HG03565 (cell line): Measurements from ENCODE around the gene CELA3A.
"Not testable (repeated sequence)": the region's sequence is repeated elsewhere in the genome, so short reads cannot be mapped to it uniquely, and the experiment has no call there.

Experiments
- ATAC-seq: cut with Tn5 transposase; IDR thresholded peaks from one replicate; pipeline ENCODE4 v1.9.1; 2021; ENCODE audit warnings: mild to moderate bottlenecking, moderate library complexity; ENCODE audit not compliant: unreplicated experiment

CELA3A gene

GRCh38 chr1:22001409-22001808 lies at the start of gene CELA3A:
TSS of gene CELA3A (plus strand) at chr1:22001657. CDS start at chr1:22001675, 18 bp downstream.
- ATAC-seq: no peak

- no peak for ATAC-seq
These were observed 48.5 kb upstream of the CELA3A start for GRCh38 chr1:21952786-21953520.

GRCh38 chr1:21955058-21955457 lies 46.4 kb upstream of the CELA3A start:
- no peak for ATAC-seq

GRCh38 chr1:21955501-21956281 lies 45.8 kb upstream of the CELA3A start:
- ATAC-seq: no peak

GRCh38 chr1:21956720-21957552 lies 44.5 kb upstream of the CELA3A start:
- no peak for ATAC-seq

GRCh38 chr1:21961337-21961736 lies 40.1 kb upstream of the CELA3A start:
- no peak for ATAC-seq

GRCh38 chr1:21961799-21962198 lies 39.7 kb upstream of the CELA3A start:
- ATAC-seq: no peak

GRCh38 chr1:21963477-21964217 lies 37.8 kb upstream of the CELA3A start:
- ATAC-seq: no peak

- ATAC-seq: no peak
These were observed 35.0 kb upstream of the CELA3A start for GRCh38 chr1:21966247-21967000.

- not testable (repeated sequence) for ATAC-seq
These were observed 34.2 kb upstream of the CELA3A start for GRCh38 chr1:21967216-21967615.

- ATAC-seq: not testable (repeated sequence)
These were observed 32.4 kb upstream of the CELA3A start for GRCh38 chr1:21969066-21969465.

- not testable (repeated sequence) for ATAC-seq
These were observed 30.9 kb upstream of the CELA3A start for GRCh38 chr1:21970523-21970922.

- not testable (repeated sequence) for ATAC-seq
These were observed 28.4 kb upstream of the CELA3A start for GRCh38 chr1:21972973-21973441.

- not testable (repeated sequence) for ATAC-seq
These were observed 27.5 kb upstream of the CELA3A start for GRCh38 chr1:21973948-21974347.

GRCh38 chr1:21974699-21975098 lies 26.8 kb upstream of the CELA3A start:
- not testable (repeated sequence) for ATAC-seq

- ATAC-seq: not testable (repeated sequence)
These were observed 26.2 kb upstream of the CELA3A start for GRCh38 chr1:21975296-21975695.

- not testable (repeated sequence) for ATAC-seq
These were observed 24.7 kb upstream of the CELA3A start, which contains the start of gene CELA3B for GRCh38 chr1:21976703-21977239. TSS of gene CELA3B (plus strand) at chr1:21977022. CDS start at chr1:21977040, 18 bp downstream.

- ATAC-seq: not testable (repeated sequence)
These were observed 23.2 kb upstream of the CELA3A start for GRCh38 chr1:21978209-21978608.
